Spleen (tissue), 11 donors: ENCODE results near the gene PRMT9. TPM values are rescaled to one million over a fixed set of nuclear protein-coding genes. Genes with fewer than 3 reads are reported as not detected.

Experiments
- DNase-seq: peaks from one replicate; pipeline ENCODE4 v3.0.0-alpha.2; 2020
- H3K27ac ChIP-seq, 8 donors: fragments of 200-600 bp; sonication (generic) in 7 of 8; 1 replicate in 4 of 8; 2 replicates in 4 of 8; pipeline versions ENCODE4 v1.5.0 to v1.8.0; 2016 to 2021; ENCODE audit warnings: inconsistent platforms in 4 of 8, mild to moderate bottlenecking in 4 of 8, moderate library complexity in 1 of 8
- H3K27me3 ChIP-seq, 7 donors: fragments of 200-600 bp; sonication (generic) in 6 of 7; replicated peaks in 1 of 7; 1 replicate in 4 of 7; 2 replicates in 3 of 7; pipeline versions ENCODE4 v1.5.0 to v1.8.0; 2016 to 2021; ENCODE audit warnings: inconsistent platforms in 3 of 7, mild to moderate bottlenecking in 1 of 7
- H3K36me3 ChIP-seq, 6 donors: fragments of 200-600 bp; sonication (generic) in 5 of 6; 1 replicate in 4 of 6; 2 replicates in 2 of 6; pipeline versions ENCODE4 v1.5.0 to v1.8.0; 2016 to 2021; ENCODE audit warnings: inconsistent platforms in 2 of 6
- H3K4me1 ChIP-seq, 6 donors: fragments of 200-600 bp; sonication (generic) in 5 of 6; 1 replicate in 3 of 6; 2 replicates in 3 of 6; pipeline versions ENCODE4 v1.5.0 to v1.8.0; 2016 to 2021; ENCODE audit warnings: inconsistent platforms in 3 of 6
- H3K4me3 ChIP-seq, 8 donors: fragments of 200-600 bp; sonication (generic) in 7 of 8; 1 replicate in 4 of 8; 2 replicates in 4 of 8; pipeline versions ENCODE4 v1.5.0 to v1.8.0; 2016 to 2021; ENCODE audit warnings: inconsistent platforms in 4 of 8, mild to moderate bottlenecking in 4 of 8, moderate library complexity in 2 of 8
- H3K9me3 ChIP-seq, 8 donors: fragments of 200-600 bp; sonication (generic) in 7 of 8; 1 replicate in 4 of 8; 2 replicates in 4 of 8; pipeline versions ENCODE4 v1.5.0 to v1.8.0; 2016 to 2021; ENCODE audit warnings: inconsistent platforms in 4 of 8
- CTCF ChIP-seq, 11 experiments: fragments of 200-600 bp in 7 of 11; fragments of 450-650 bp in 4 of 11; sonication (generic) in 4 of 11; IDR thresholded peaks in 8 of 11; conservative IDR thresholded peaks in 3 of 11; 1 replicate in 7 of 11; 2 replicates in 4 of 11; pipeline versions ENCODE4 v1.4.0 to v1.8.0; 2016 to 2021; ENCODE audit warnings: antibody characterized with exemption in 11 of 11, inconsistent platforms in 4 of 11, mild to moderate bottlenecking in 1 of 11
- POLR2A ChIP-seq, 3 donors: fragments of 450-650 bp; IDR thresholded peaks; one replicate each; pipeline ENCODE4 v1.5.1; 2017; ENCODE audit warnings: antibody characterized with exemption in 3 of 3, mild to moderate bottlenecking in 1 of 3
- POLR2AphosphoS5 ChIP-seq, 3 donors: sonication (generic); formaldehyde crosslinking; IDR thresholded peaks; one replicate each; pipeline ENCODE4 v1.5.1; 2017; ENCODE audit warnings: antibody characterized with exemption in 3 of 3
- WGBS, 5 donors: extraction: QIAGEN DNeasy Blood & Tissue Kit in 3 of 5; methylation state at CpG; one replicate each; pipeline versions ENCODE4 v1.1.5 to v1.1.7; 2013 to 2018; 5-methylcytosine and 5-hydroxymethylcytosine counted together
- intact Hi-C: fragments of 100-400 bp; cut with DNase I; formaldehyde crosslinking; loops from one replicate; pipeline ENCODE4 v1.15.0; 2023; ENCODE audit warnings: low total_unique reads
- polyA plus RNA-seq, 3 donors: library from polyadenylated mRNA; stranded (reverse); fragments of 200-250 nt; gene quantifications; one replicate each; pipeline ENCODE4 v1.2.1, GENCODE V29; 2013
- total RNA-seq, 7 donors: library from RNA; depleted of rRNA in 3 of 7; stranded (reverse); fragments of >200 nt in 3 of 7; fragmentation: NEBNext Ultra II Directional in 4 of 7; extraction: Animal tissue kit (Norgen Biotek cat#: 25700) in 4 of 7; gene quantifications; one replicate each; pipeline versions ENCODE4 v1.1.0 to v1.2.1, GENCODE V29; 2016 to 2021
- donor health status: healthy with polysubstance abuse.
- donor health status: DM: no; HTN: no; CAD: no; lungs with moderate emphysema.
- donor health status: DM: no; HTN: no; CAD: no.
- donor health status: Bipolar disorder and iron deficiency.
- donor health status: healthy.
- donor health status: DM: no; HTN: no; CAD: no.
- donor health status: DM: yes; HTN: yes; CAD: no.

Gene PRMT9
- total and polyA plus RNA-seq, 10 donors: 2.9 to 11.2 (median 8.7) TPM

- no peak overlapping the region for H3K4me3 ChIP-seq
- H3K4me1 ChIP-seq: peaks cover 0 to 16% (median 2%) of the 10 kb centered on the region in 6 donors
- no peaks in the 10 kb centered on the region for H3K36me3 ChIP-seq
- H3K27ac ChIP-seq: no peak overlapping the region
- 49 to 50% (median 49%) methylated on average over 12 of the region's 12 CpGs for whole genome bisulfite sequencing, 5 donors
- intact Hi-C loops: no loop called here
- H3K9me3 ChIP-seq: peaks cover 0 to 2% (median 0%) of the 10 kb centered on the region in 8 donors
- no peak for DNase-seq
- TF ChIP-seq POLR2AphosphoS5 (IDR thresholded peaks at IDR 0.05) (no peak), POLR2A (IDR thresholded peaks at IDR 0.05) (no peak), CTCF (IDR thresholded peaks at IDR 0.05 in 8 of 11, conservative IDR thresholded peaks at IDR 0.05 in 3 of 11) (peak in 8 of 11 experiments; percentile 22 to 57 (median 52))
- no peaks in the 10 kb centered on the region for H3K27me3 ChIP-seq
Observed at GRCh38 chr4:147590249-147590920, 93.6 kb downstream of the PRMT9 start.

GRCh38 chr4:147589586-147589985 lies 94.4 kb downstream of the PRMT9 start:
- H3K27me3 ChIP-seq: peaks cover 0 to 1% (median 0%) of the 10 kb centered on the region in 7 donors
- intact Hi-C loops: no loop called here
- peak overlapping the region in 4 of 8 donors; percentile 4 to 32 (median 14) for H3K27ac ChIP-seq
- peaks cover 0 to 7% (median 5%) of the 10 kb centered on the region in 8 donors for H3K9me3 ChIP-seq
- H3K36me3 ChIP-seq: no peaks in the 10 kb centered on the region
- H3K4me3 ChIP-seq: no peak overlapping the region
- DNase-seq: no peak
- H3K4me1 ChIP-seq: peaks cover 0 to 16% (median 2%) of the 10 kb centered on the region in 6 donors
- TF ChIP-seq CTCF (IDR thresholded peaks at IDR 0.05 in 8 of 11, conservative IDR thresholded peaks at IDR 0.05 in 3 of 11) (no peak), POLR2AphosphoS5 (IDR thresholded peaks at IDR 0.05) (no peak), POLR2A (IDR thresholded peaks at IDR 0.05) (no peak)
- 66 to 79% (median 71%) methylated on average over 1 of the region's 1 CpG for WGBS, 5 donors

Other genes starting within 250 kb of the PRMT9 start
- gene EDNRA, start 203.1 kb downstream of the PRMT9 start, total RNA-seq: 10 to 100 TPM in 5 of 7 donors, 1 to 10 TPM in 2; 6.2 to 21.4 (median 14.6) TPM
- 1 to 10 TPM; 1.0 to 1.9 (median 1.3) TPM for gene EDNRA, start 203.1 kb downstream of the PRMT9 start, polyA plus RNA-seq
- gene TMEM184C, start 66.8 kb downstream of the PRMT9 start, total RNA-seq: 10 to 100 TPM; 19.2 to 26.3 (median 23.3) TPM
- 1 to 10 TPM; 2.9 to 5.0 (median 4.0) TPM for gene TMEM184C, start 66.8 kb downstream of the PRMT9 start, polyA plus RNA-seq
- gene ARHGAP10, start 47.9 kb upstream of the PRMT9 start, total RNA-seq: 10 to 100 TPM in 6 of 7 donors, 1 to 10 TPM in 1; 5.8 to 35.5 (median 18.0) TPM
- 1 to 10 TPM; 4.0 to 7.2 (median 4.8) TPM for gene ARHGAP10, start 47.9 kb upstream of the PRMT9 start, polyA plus RNA-seq